Mucosa of stomach (tissue), 1 donor: ENCODE data around the gene ACTMAP.
A peak's percentile ranks its signal among the peaks of the same experiment; 100 is the strongest.
"Not testable (repeated sequence)": the region's sequence is repeated elsewhere in the genome, so short reads cannot be mapped to it uniquely, and the experiment has no call there.

Source experiments
- H3K27me3 ChIP-seq: one replicate; pipeline ENCODE4 v1.7.0; 2013; ENCODE audit warnings: mild to moderate bottlenecking, low read length; ENCODE audit not compliant: control insufficient read depth, insufficient read depth
- H3K36me3 ChIP-seq: one replicate; pipeline ENCODE4 v1.7.0; 2013; ENCODE audit warnings: low read length; ENCODE audit not compliant: control insufficient read depth, insufficient read depth
- H3K4me1 ChIP-seq: one replicate; pipeline ENCODE4 v1.7.0; 2013; ENCODE audit warnings: mild to moderate bottlenecking, low read length; ENCODE audit not compliant: control insufficient read depth, insufficient read depth
- H3K4me3 ChIP-seq: one replicate; pipeline ENCODE4 v1.7.0; 2013; ENCODE audit warnings: low read length
- H3K9ac ChIP-seq: one replicate; pipeline ENCODE4 v1.7.0; 2013; ENCODE audit warnings: mild to moderate bottlenecking, low read length, moderate library complexity
- H3K9me3 ChIP-seq: one replicate; pipeline ENCODE4 v1.7.0; 2013; ENCODE audit warnings: mild to moderate bottlenecking, low read length, moderate library complexity; ENCODE audit not compliant: control insufficient read depth
- donor health status: Pancreatic carcinoma.

ACTMAP gene

GRCh38 chr19:40750058-40750873, at the start of gene ACTMAP:
Gene ACTMAP (minus strand): TSS chr19:40750477. CDS start chr19:40749803, 674 bp downstream.
- H3K27me3 ChIP-seq = no peaks in the 10 kb centered on the region
- peak within 1 kb of the TSS; percentile 85 for H3K9ac ChIP-seq
- H3K4me1 ChIP-seq = peaks cover 18% of the 10 kb centered on the region
- no peaks in the 10 kb centered on the region for H3K9me3 ChIP-seq
- H3K4me3 ChIP-seq = peak within 1 kb of the TSS; percentile 88
- no peaks in the 10 kb centered on the region for H3K36me3 ChIP-seq

- no peaks in the 10 kb centered on the region for H3K9me3 ChIP-seq
- peaks cover 55% of the 10 kb centered on the region for H3K4me1 ChIP-seq
- no peaks in the 10 kb centered on the region for H3K36me3 ChIP-seq
- peak overlapping the region; percentile 56 for H3K4me3 ChIP-seq
- H3K9ac ChIP-seq = peak overlapping the region; percentile 79
- H3K27me3 ChIP-seq = no peaks in the 10 kb centered on the region
These were observed 49.5 kb upstream of the ACTMAP start for GRCh38 chr19:40799558-40800338.

- H3K36me3 ChIP-seq = no peaks in the 10 kb centered on the region
- no peaks in the 10 kb centered on the region for H3K9me3 ChIP-seq
- peaks cover 47% of the 10 kb centered on the region for H3K4me1 ChIP-seq
These were observed 48.6 kb upstream of the ACTMAP start, which contains the start of gene EGLN2 for GRCh38 chr19:40798683-40799557. Gene EGLN2 (plus strand): TSS chr19:40799191. CDS start chr19:40800573, 1,382 bp downstream.

GRCh38 chr19:40797963-40798682, 47.8 kb upstream of the ACTMAP start:
- Histone ChIP-seq H3K4me3 (peak overlapping the region; percentile 11), H3K4me1 (peaks cover 40% of the 10 kb centered on the region), H3K27me3 (no peaks in the 10 kb centered on the region), H3K36me3 (no peaks in the 10 kb centered on the region), H3K9me3 (no peaks in the 10 kb centered on the region), H3K9ac (peak overlapping the region; percentile 49)

More at GRCh38 chr19:40798683-40799557, 48.6 kb upstream of the ACTMAP start, which contains the start of gene EGLN2:
- Histone ChIP-seq H3K4me3 (peak within 1 kb of the TSS; percentile 56), H3K27me3 (no peaks in the 10 kb centered on the region), H3K9ac (peak within 1 kb of the TSS; percentile 79)

GRCh38 chr19:40797166-40797962, 47.1 kb upstream of the ACTMAP start:
- Histone ChIP-seq H3K36me3 (no peaks in the 10 kb centered on the region), H3K4me3 (no peak overlapping the region), H3K9ac (peak overlapping the region; percentile 49), H3K27me3 (no peaks in the 10 kb centered on the region), H3K9me3 (no peaks in the 10 kb centered on the region), H3K4me1 (peaks cover 38% of the 10 kb centered on the region)

- H3K9ac ChIP-seq = peak overlapping the region; percentile 39
- peaks cover 19% of the 10 kb centered on the region for H3K4me1 ChIP-seq
- H3K36me3 ChIP-seq = no peaks in the 10 kb centered on the region
- no peaks in the 10 kb centered on the region for H3K27me3 ChIP-seq
- no peaks in the 10 kb centered on the region for H3K9me3 ChIP-seq
- H3K4me3 ChIP-seq = no peak overlapping the region
These were observed 41.7 kb upstream of the ACTMAP start for GRCh38 chr19:40791996-40792395.

GRCh38 chr19:40791349-40791748, 41.1 kb upstream of the ACTMAP start:
- Histone ChIP-seq H3K4me1 (peaks cover 19% of the 10 kb centered on the region), H3K4me3 (no peak overlapping the region), H3K9me3 (no peaks in the 10 kb centered on the region), H3K9ac (peak overlapping the region; percentile 39), H3K36me3 (no peaks in the 10 kb centered on the region), H3K27me3 (no peaks in the 10 kb centered on the region)

- H3K4me1 ChIP-seq = peaks cover 2% of the 10 kb centered on the region
- no peak overlapping the region for H3K4me3 ChIP-seq
- H3K9ac ChIP-seq = no peak overlapping the region
- no peaks in the 10 kb centered on the region for H3K9me3 ChIP-seq
- no peaks in the 10 kb centered on the region for H3K27me3 ChIP-seq
- H3K36me3 ChIP-seq = no peaks in the 10 kb centered on the region
These were observed 36.1 kb upstream of the ACTMAP start for GRCh38 chr19:40786060-40787037.

- Histone ChIP-seq H3K27me3 (no peaks in the 10 kb centered on the region), H3K9me3 (no peaks in the 10 kb centered on the region), H3K4me1 (no peaks in the 10 kb centered on the region), H3K4me3 (no peak overlapping the region), H3K36me3 (no peaks in the 10 kb centered on the region), H3K9ac (no peak overlapping the region)
These were observed 35.2 kb upstream of the ACTMAP start for GRCh38 chr19:40785526-40785925.

- H3K27me3 ChIP-seq, H3K4me3 ChIP-seq, H3K9ac ChIP-seq, H3K9me3 ChIP-seq, H3K4me1 ChIP-seq, H3K36me3 ChIP-seq: not testable (repeated sequence)
These were observed 33.9 kb upstream of the ACTMAP start for GRCh38 chr19:40784146-40784545.
